Lower leg skin (tissue), 3 donors: Measurements from ENCODE around the gene ATP6V1G3.

Experiments used
- POLR2A ChIP-seq, 2 donors: fragments of 450-650 bp; IDR thresholded peaks; one replicate each; pipeline ENCODE4 v1.6.1; 2016 to 2017; ENCODE audit warnings: antibody characterized with exemption in 2 of 2, mild to moderate bottlenecking in 1 of 2, moderate library complexity in 1 of 2
- TF ChIP-seq, protein P1 (sequence below), 3 donors: fragments of 450-650 bp; IDR thresholded peaks; one replicate each; pipeline ENCODE4 v1.5.1; 2016; ENCODE audit warnings: antibody characterized with exemption in 3 of 3, mild to moderate bottlenecking in 3 of 3, moderate library complexity in 2 of 3

DNA sequence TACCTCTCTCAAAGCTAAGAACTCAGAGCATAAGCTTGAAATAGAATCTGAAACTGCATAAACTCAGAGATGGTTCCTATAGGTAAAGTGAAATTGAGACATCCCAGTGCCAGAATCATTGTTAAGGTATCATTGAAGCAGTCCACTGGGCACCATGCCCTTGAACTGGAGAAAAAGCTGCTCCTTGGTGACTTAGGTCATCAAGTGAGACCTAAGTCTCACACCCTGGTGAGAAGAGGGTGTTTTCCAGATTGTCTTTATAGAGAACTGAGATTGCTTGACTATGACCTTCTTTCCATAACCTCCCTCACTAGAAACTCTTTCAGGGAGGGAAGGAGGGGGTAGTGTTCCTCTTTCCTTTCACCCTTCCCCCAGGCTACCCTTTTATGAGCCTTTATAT lies 9.4 kb upstream of the ATP6V1G3 start:
- TF ChIP-seq, protein P1, sequence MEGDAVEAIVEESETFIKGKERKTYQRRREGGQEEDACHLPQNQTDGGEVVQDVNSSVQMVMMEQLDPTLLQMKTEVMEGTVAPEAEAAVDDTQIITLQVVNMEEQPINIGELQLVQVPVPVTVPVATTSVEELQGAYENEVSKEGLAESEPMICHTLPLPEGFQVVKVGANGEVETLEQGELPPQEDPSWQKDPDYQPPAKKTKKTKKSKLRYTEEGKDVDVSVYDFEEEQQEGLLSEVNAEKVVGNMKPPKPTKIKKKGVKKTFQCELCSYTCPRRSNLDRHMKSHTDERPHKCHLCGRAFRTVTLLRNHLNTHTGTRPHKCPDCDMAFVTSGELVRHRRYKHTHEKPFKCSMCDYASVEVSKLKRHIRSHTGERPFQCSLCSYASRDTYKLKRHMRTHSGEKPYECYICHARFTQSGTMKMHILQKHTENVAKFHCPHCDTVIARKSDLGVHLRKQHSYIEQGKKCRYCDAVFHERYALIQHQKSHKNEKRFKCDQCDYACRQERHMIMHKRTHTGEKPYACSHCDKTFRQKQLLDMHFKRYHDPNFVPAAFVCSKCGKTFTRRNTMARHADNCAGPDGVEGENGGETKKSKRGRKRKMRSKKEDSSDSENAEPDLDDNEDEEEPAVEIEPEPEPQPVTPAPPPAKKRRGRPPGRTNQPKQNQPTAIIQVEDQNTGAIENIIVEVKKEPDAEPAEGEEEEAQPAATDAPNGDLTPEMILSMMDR (IDR thresholded peaks at IDR 0.05): no peak
- no peak for TF ChIP-seq POLR2A (IDR thresholded peaks at IDR 0.05)
